Bronchial epithelial cell (primary cell): ENCODE measurements around the gene RCHY1. TPM values are rescaled to one million over a fixed set of nuclear protein-coding genes. Genes with fewer than 3 reads are reported as not detected.

Experiments used
- DNase-seq: peaks from one replicate; pipeline ENCODE4 v3.0.0-alpha.2; 2010; ENCODE audit warnings: low read depth
- FAIRE-seq: peaks from 2 replicates; lab custom pipeline; 2011; peaks lifted over from hg19 to GRCh38; lab: Jason Lieb, UNC
- H3K27me3 ChIP-seq: 2 replicates; pipeline ENCODE4 v1.5.1; 2011; ENCODE audit warnings: low read length; ENCODE audit not compliant: control insufficient read depth, insufficient read depth
- H3K36me3 ChIP-seq: 2 replicates; pipeline ENCODE4 v1.5.1; 2011; ENCODE audit warnings: low read length; ENCODE audit not compliant: control insufficient read depth, insufficient read depth
- H3K4me3 ChIP-seq: 2 replicates; pipeline ENCODE4 v1.5.1; 2011; ENCODE audit warnings: mild to moderate bottlenecking, low read depth, low read length, control low read depth
- CTCF ChIP-seq: IDR thresholded peaks from 2 replicates; pipeline ENCODE4 v1.5.1; 2011; ENCODE audit warnings: mild to moderate bottlenecking, moderate library complexity, low read length, control low read depth, inconsistent platforms; ENCODE audit not compliant: insufficient read depth, severe bottlenecking
- total RNA-seq: library from RNA; depleted of rRNA; stranded (reverse); fragments of >200 nt; gene quantifications from 2 replicates; pipeline ENCODE4 v1.2.1, GENCODE V29; 2014

Gene RCHY1
- total RNA-seq, 1 donor from 2014 or later: 22.6 TPM

- Histone ChIP-seq H3K4me3 (no peak overlapping the region), H3K27me3 (no peaks in the 10 kb centered on the region), H3K36me3 (no peaks in the 10 kb centered on the region)
- FAIRE-seq (no peak), DNase-seq (no peak)
- no peak for TF ChIP-seq CTCF
Observed at GRCh38 chr4:75495476-75495875, 18.7 kb downstream of the RCHY1 start.

GRCh38 chr4:75494563-75494962 is 19.6 kb downstream of the RCHY1 start:
- no peak overlapping the region for H3K4me3 ChIP-seq
- no peak for FAIRE-seq
- H3K27me3 ChIP-seq: no peaks in the 10 kb centered on the region
- peak; percentile 81 for DNase-seq
- TF ChIP-seq CTCF: no peak
- peaks cover 4% of the 10 kb centered on the region for H3K36me3 ChIP-seq

GRCh38 chr4:75490155-75490554 is 24.0 kb downstream of the RCHY1 start:
- no peak for TF ChIP-seq CTCF
- Histone ChIP-seq H3K36me3 (peaks cover 8% of the 10 kb centered on the region), H3K4me3 (no peak overlapping the region), H3K27me3 (no peaks in the 10 kb centered on the region)
- DNase-seq (peak; percentile 46), FAIRE-seq (no peak)

GRCh38 chr4:75484190-75484589 is 30.0 kb downstream of the RCHY1 start:
- FAIRE-seq (no peak), DNase-seq (no peak)
- no peak for TF ChIP-seq CTCF
- H3K27me3 ChIP-seq: no peaks in the 10 kb centered on the region
- H3K36me3 ChIP-seq: peaks cover 8% of the 10 kb centered on the region
- no peak overlapping the region for H3K4me3 ChIP-seq

- Histone ChIP-seq H3K27me3 (no peaks in the 10 kb centered on the region), H3K4me3 (no peak overlapping the region), H3K36me3 (peaks cover 3% of the 10 kb centered on the region)
- DNase-seq (no peak), FAIRE-seq (no peak)
- TF ChIP-seq CTCF: no peak
Observed at GRCh38 chr4:75477201-75477600, 37.0 kb downstream of the RCHY1 start.

- TF ChIP-seq CTCF: no peak
- H3K36me3 ChIP-seq: no peaks in the 10 kb centered on the region
- FAIRE-seq (no peak), DNase-seq (no peak)
- H3K4me3 ChIP-seq: no peak overlapping the region
- no peaks in the 10 kb centered on the region for H3K27me3 ChIP-seq
Observed at GRCh38 chr4:75470738-75471137, 43.5 kb downstream of the RCHY1 start.
